NK-92 (cell line): ENCODE data around the gene DGCR2.

Experiments
- DNase-seq: peaks from one replicate; lab custom pipeline; 2025; ENCODE audit not compliant: unreplicated experiment; lab: John Stamatoyannopoulos, UW

Gene DGCR2

GRCh38 chr22:19147195-19147780 is 25.1 kb upstream of the DGCR2 start:
- DNase-seq = no peak

GRCh38 chr22:19146215-19146968 is 24.2 kb upstream of the DGCR2 start:
- DNase-seq = no peak

- DNase-seq = no peak
Measured at GRCh38 chr22:19143967-19144400, 21.8 kb upstream of the DGCR2 start.

GRCh38 chr22:19143212-19143611 is 21.0 kb upstream of the DGCR2 start:
- DNase-seq = no peak

GRCh38 chr22:19142394-19142793 is 20.2 kb upstream of the DGCR2 start:
- no peak for DNase-seq

GRCh38 chr22:19139974-19140373 is 17.8 kb upstream of the DGCR2 start:
- no peak for DNase-seq

GRCh38 chr22:19139001-19139356 is 16.8 kb upstream of the DGCR2 start:
- no peak for DNase-seq

GRCh38 chr22:19138217-19139000 is 16.2 kb upstream of the DGCR2 start:
- no peak for DNase-seq

GRCh38 chr22:19137384-19138216 is 15.4 kb upstream of the DGCR2 start:
- DNase-seq = no peak

- no peak for DNase-seq
Measured at GRCh38 chr22:19136915-19137314, 14.7 kb upstream of the DGCR2 start.

GRCh38 chr22:19134874-19135273 is 12.7 kb upstream of the DGCR2 start:
- no peak for DNase-seq

- no peak for DNase-seq
Measured at GRCh38 chr22:19134176-19134831, 12.1 kb upstream of the DGCR2 start.

GRCh38 chr22:19133561-19133960 is 11.3 kb upstream of the DGCR2 start:
- DNase-seq = no peak

GRCh38 chr22:19132693-19133400 is 10.6 kb upstream of the DGCR2 start:
- no peak for DNase-seq

- DNase-seq = no peak
Measured at GRCh38 chr22:19132153-19132552, 9.9 kb upstream of the DGCR2 start.

- no peak for DNase-seq
Measured at GRCh38 chr22:19131685-19132015, 9.4 kb upstream of the DGCR2 start.

- no peak for DNase-seq
Measured at GRCh38 chr22:19130959-19131684, 8.9 kb upstream of the DGCR2 start, which contains the start of gene TSSK2. Gene TSSK2, plus strand, starts transcription at chr22:19131308. Its CDS starts 92 bp downstream, at chr22:19131400.

GRCh38 chr22:19129871-19130270 is 7.7 kb upstream of the DGCR2 start:
- DNase-seq = no peak

- DNase-seq = no peak
Measured at GRCh38 chr22:19128946-19129727, 6.9 kb upstream of the DGCR2 start.
